Measurements from ENCODE around the gene COASY.
"Not testable (repeated sequence)": the region's sequence is repeated elsewhere in the genome, so short reads cannot be mapped to it uniquely, and the experiment has no call there.

COASY gene

GRCh38 chr17:42553161-42553818 lies 8.7 kb upstream of the COASY start:
- no peak for DNase-seq

DNA sequence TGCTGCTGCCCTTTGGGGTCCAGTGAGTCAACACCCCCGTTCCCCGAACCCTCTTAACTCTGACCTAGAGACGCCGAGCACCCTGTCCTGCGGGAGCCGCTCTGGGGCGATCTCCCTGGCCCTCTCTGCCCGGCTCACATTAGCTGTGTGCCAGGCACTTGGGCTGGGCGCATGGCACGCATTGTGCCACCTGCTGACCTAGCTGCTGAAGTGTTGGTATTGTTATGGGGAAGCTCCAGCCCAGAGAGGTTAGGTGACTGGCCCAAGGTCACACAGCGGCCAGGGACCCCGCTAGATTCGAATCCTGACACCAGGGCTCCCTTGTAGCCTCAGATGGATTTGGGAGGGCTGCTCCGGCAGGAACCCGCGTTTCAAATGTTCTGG lies 8.1 kb upstream of the COASY start:
- no peak for DNase-seq

- DNase-seq = peak; percentile 93
Measured at GRCh38 chr17:42554250-42555121, 7.5 kb upstream of the COASY start.

DNA sequence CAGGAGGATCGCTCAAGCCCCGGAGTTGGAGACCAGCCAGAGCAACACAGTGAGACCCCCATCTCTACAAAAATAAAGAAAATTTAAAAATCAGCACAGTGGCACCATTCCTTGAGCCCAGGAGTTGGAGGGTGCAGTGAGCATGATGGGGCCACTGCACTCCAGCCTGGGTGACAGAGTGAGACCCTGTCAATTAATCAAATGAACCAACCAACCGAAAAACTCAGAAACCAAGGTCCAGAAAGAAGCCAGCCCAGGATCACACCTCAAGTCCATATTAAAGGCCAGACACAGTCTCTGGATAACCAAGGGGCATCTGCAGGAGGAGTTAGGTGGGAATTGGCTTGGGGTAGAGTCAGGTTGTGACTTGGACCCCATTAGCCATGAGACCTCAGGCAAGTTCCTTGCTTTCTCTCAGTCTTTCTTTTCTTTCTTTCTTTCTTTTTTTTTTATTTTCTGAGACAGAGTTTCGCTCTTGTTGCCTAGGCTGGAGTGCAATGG lies 6.8 kb upstream of the COASY start:
- DNase-seq = no peak

- not testable (repeated sequence) for DNase-seq
Measured at GRCh38 chr17:42555961-42556617, 5.9 kb upstream of the COASY start.

GRCh38 chr17:42559075-42559474 lies 2.9 kb upstream of the COASY start:
- DNase-seq = no peak

DNA sequence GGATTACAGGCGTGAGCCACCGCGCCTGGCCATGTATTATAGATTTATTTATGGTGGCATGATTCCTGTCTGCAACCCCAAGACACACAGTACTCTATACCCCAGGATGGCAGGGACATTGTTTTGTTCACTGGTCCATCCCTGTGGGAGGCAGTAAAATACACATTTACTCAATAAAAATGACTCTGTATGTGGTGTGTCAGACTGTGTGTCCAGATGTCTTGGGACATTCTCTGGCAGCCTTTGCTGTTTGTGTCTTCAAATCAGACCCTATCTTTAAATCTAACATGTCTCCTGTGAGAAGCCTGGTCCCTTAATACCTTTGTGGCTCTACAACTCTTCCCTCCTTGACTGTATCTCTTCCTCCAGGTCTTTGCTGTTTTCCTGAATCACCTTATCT lies 1.7 kb upstream of the COASY start:
- no peak for DNase-seq

DNA sequence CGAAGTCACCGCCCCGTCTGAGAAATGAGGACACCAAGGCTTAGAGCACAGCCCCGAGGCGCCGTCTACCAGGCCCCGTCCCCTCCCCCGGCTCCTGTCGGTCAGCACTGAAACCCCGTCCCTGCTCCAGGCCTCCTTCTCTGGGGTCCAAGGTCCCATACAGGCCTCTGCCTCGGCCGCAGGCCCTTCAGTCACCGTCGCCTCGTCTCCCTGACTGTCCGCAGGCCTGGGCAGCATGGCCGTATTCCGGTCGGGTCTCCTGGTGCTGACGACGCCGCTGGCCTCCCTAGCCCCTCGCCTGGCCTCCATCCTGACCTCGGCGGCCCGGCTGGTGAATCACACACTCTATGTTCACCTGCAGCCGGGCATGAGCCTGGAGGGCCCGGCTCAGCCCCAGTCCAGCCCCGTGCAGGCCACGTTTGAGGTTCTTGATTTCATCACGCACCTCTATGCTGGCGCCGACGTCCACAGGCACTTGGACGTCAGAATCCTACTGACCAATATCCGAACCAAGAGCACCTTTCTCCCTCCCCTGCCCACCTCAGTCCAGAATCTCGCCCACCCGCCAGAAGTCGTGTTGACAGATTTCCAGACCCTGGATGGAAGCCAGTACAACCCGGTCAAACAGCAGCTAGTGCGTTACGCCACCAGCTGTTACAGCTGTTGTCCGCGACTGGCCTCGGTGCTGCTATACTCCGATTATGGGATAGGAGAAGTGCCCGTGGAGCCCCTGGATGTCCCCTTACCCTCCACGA lies 617 bp downstream of the COASY start:
- DNase-seq = no peak

DNA sequence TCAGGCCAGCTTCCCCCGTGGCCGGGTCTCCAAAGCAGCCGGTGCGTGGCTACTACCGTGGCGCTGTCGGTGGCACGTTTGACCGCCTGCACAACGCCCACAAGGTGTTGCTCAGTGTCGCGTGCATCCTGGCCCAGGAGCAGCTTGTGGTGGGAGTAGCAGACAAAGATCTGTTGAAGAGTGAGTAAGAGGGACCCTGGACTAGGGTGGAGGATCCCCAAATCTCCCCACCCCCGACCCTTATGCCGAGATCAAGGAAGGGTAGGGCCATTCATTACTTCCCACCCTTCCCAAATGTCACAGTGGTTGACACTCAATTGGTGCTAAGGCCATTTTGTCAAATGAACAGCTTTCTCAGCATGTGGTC lies 1.2 kb downstream of the COASY start:
- DNase-seq = no peak

GRCh38 chr17:42563543-42563942 lies 1.6 kb downstream of the COASY start:
- no peak for DNase-seq

- no peak for DNase-seq
Measured at GRCh38 chr17:42563950-42564349, 2.0 kb downstream of the COASY start.

- no peak for DNase-seq
Measured at GRCh38 chr17:42564815-42565522, 3.0 kb downstream of the COASY start.

GRCh38 chr17:42565523-42566214 lies 3.7 kb downstream of the COASY start:
- DNase-seq = no peak

- no peak for DNase-seq
Measured at GRCh38 chr17:42566215-42566882, 4.4 kb downstream of the COASY start.

DNA sequence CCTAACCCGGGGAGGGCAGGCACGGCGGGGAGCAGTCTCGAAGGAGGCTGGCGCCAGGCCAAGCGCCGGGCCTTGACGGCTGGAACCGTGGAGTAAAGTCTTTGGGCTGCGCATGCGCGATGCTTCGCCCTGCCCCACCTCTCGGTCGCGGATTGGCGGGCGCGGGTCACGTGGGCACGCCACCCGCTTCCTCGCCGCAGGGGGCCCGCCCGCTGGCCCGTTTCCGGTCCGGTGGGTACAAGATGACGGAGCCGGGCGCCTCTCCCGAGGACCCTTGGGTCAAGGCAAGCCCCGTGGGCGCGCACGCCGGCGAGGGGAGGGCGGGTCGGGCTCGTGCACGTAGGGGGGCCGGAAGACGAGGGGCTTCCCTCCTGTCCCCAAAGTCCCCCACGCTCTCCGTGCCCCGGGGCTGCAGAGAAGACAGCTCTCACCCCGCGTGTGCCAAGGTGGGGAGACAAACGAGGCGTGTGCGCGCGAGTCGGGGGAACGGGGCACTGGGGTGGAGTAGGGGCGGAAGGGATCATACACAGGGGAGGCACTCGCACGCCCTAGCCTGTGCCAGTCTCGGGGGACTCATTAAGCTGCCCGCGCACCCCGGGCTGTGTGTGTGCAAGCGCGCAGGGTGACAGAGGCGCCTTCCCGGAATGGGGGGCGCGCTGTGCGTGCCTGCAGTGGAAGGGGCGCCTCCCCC lies 5.1 kb downstream of the COASY start, which contains the start of gene MLX:
Gene MLX, plus strand, starts transcription at position 218 of the 691 bp plus-strand sequence. Its CDS starts 25 bp downstream, at position 243.
- peak; percentile 93 for DNase-seq

- DNase-seq = no peak
Measured at GRCh38 chr17:42568341-42569111, 6.6 kb downstream of the COASY start.

GRCh38 chr17:42571435-42572225 lies 9.7 kb downstream of the COASY start:
- DNase-seq = no peak

- DNase-seq = no peak
Measured at GRCh38 chr17:42573095-42573494, 11.1 kb downstream of the COASY start.

DNA sequence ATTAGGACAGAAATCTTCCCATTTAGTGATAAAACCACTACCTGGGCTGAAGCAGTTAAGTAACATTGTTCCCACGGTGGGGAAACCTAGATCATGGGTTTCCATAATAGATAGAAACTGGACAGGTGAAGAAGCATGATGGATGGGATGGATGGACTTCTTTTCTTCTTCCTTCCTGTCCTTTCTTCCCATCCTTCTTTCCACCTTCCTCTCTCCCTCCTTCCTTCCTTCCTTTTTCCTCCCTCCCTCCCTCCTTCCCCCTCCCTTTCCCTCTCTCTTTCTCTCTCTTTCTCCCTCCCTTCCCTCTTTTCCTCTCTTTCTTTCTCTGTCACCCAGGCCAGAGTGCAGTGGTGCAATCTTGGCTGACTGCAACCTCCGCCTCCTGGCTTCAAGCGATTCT lies 12.5 kb downstream of the COASY start:
- no peak for DNase-seq
